OCI-LY7 (cell line): ENCODE measurements around the gene GUCY2F. TPM values are rescaled to one million over a fixed set of nuclear protein-coding genes. Genes with fewer than 3 reads are reported as not detected.

Experiments used
- BruUV-seq: library from RNA; stranded (reverse); fragments of 400-500 nt; replicated peaks from 2 replicates; lab custom pipeline; 2021; lab: Mats Ljungman, UMichigan
- CTCF ChIA-PET: fragments of 300-600 bp; sonication (Branson Sonifier 250); formaldehyde crosslinking; loops from one replicate; lab custom pipeline; 2022; ENCODE audit warnings: antibody characterized with exemption; ENCODE audit not compliant: unreplicated experiment; lab: Charles Lee
- POLR2A ChIA-PET: fragments of 300-600 bp; sonication (Branson Sonifier 250); formaldehyde crosslinking; loops from one replicate; lab custom pipeline; 2022; ENCODE audit warnings: antibody characterized with exemption; lab: Charles Lee
- DNase-seq: peaks from one replicate; pipeline ENCODE4 v3.0.0-alpha.2; 2015; ENCODE audit warnings: low spot score
- H2AFZ ChIP-seq: fragments of 200-600 bp; sonication (generic), shearing (Covaris generic); 2 replicates; pipeline ENCODE4 v1.6.1; 2014; ENCODE audit warnings: mild to moderate bottlenecking, antibody characterized with exemption, low read length, moderate library complexity
- H3K27ac ChIP-seq: fragments of 200-600 bp; sonication (generic); 2 replicates; pipeline ENCODE4 v1.5.1; 2014; ENCODE audit warnings: mixed run types, low read depth, mild to moderate bottlenecking, moderate library complexity, low read length, inconsistent platforms; ENCODE audit not compliant: poor library complexity, severe bottlenecking
- H3K36me3 ChIP-seq: fragments of 200-600 bp; sonication (generic); 2 replicates; pipeline ENCODE4 v1.6.1; 2014; ENCODE audit warnings: mild to moderate bottlenecking, antibody characterized with exemption, low read length, moderate library complexity, mixed read lengths; ENCODE audit not compliant: insufficient read depth
- H3K4me1 ChIP-seq: fragments of 200-600 bp; sonication (generic); 2 replicates; pipeline ENCODE4 v1.5.1; 2014; ENCODE audit warnings: mild to moderate bottlenecking, low read length; ENCODE audit not compliant: insufficient read depth, poor library complexity, severe bottlenecking
- H3K4me2 ChIP-seq: fragments of 200-600 bp; sonication (generic); 2 replicates; pipeline ENCODE4 v1.6.1; 2014; ENCODE audit warnings: mild to moderate bottlenecking, low read length
- H3K4me3 ChIP-seq: fragments of 200-600 bp; sonication (generic); 2 replicates; pipeline ENCODE4 v1.5.1; 2014; ENCODE audit warnings: mild to moderate bottlenecking, low read depth, low read length; ENCODE audit not compliant: poor library complexity, severe bottlenecking
- H3K79me2 ChIP-seq: fragments of 200-600 bp; sonication (generic); 2 replicates; pipeline ENCODE4 v1.6.1; 2016; ENCODE audit warnings: low read depth, mild to moderate bottlenecking, low read length, moderate library complexity, mixed read lengths; ENCODE audit not compliant: insufficient read depth
- H3K9me2 ChIP-seq: fragments of 200-600 bp; sonication (generic); 2 replicates; pipeline ENCODE4 v1.6.1; 2016; ENCODE audit warnings: mild to moderate bottlenecking, low read length, mixed read lengths; ENCODE audit not compliant: insufficient read depth
- H3K9me3 ChIP-seq: fragments of 200-600 bp; sonication (generic); 2 replicates; pipeline ENCODE4 v1.6.1; 2014; ENCODE audit warnings: mild to moderate bottlenecking, mixed run types, low read length, mixed read lengths
- H4K20me1 ChIP-seq: fragments of 200-600 bp; sonication (generic); 2 replicates; pipeline ENCODE4 v1.6.1; 2014; ENCODE audit warnings: mild to moderate bottlenecking, antibody characterized with exemption, low read length, moderate library complexity, mixed read lengths; ENCODE audit not compliant: insufficient read depth
- EZH2phosphoT487 ChIP-seq: fragments of 200-600 bp; sonication (generic); IDR thresholded peaks from 2 replicates; pipeline ENCODE4 v1.6.1; 2018; ENCODE audit warnings: low read depth, borderline replicate concordance, mild to moderate bottlenecking, mixed run types, antibody characterized with exemption, low read length, moderate library complexity, mixed read lengths
- intact Hi-C: fragments of 100-400 bp; cut with micrococcal nuclease; formaldehyde crosslinking; loops from one replicate; pipeline ENCODE4 v1.10.0; 2022; ENCODE audit not compliant: unreplicated experiment
- total RNA-seq, 2 experiments: library from RNA; depleted of rRNA in 1 of 2; stranded (reverse); fragments of >200 nt in 1 of 2; shearing (Covaris generic) in 1 of 2; gene quantifications; 2 replicates each; pipeline ENCODE4 v1.2.3, GENCODE V29; 2014 to 2022
- TF ChIP-seq, protein P1 (sequence below): fragments of 200-600 bp; sonication (generic); conservative IDR thresholded peaks from 2 replicates; pipeline ENCODE4 v1.5.1; 2014; ENCODE audit warnings: mild to moderate bottlenecking, antibody characterized with exemption, low read length, moderate library complexity, mixed read lengths

GUCY2F gene
- total RNA-seq, 2 experiments from 2014 or later = not detected

DNA sequence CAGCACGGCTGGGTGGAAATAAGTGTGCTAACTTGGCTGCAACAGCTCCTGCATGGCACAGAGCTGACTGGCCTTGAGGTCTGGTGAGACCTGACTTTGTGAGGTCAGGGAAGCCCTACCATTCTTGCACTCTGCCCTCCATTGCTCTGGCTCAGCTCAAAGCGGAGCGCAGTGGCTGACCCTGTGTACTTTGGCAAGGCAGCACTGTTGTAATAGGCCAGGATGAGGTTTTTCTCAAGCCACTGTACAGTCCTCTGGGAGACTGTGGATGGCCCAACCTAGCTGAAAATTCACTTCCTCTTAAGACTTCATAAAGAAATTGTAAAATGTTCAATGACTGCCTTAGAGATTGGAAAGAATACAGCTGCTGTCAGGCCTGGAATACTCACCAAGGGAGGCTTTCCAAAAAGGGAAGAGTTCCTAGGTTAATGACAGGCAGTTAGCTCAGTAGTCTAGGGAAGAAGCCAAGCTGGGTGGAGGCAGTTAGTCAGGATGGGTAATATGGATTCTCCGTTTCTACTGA, 129.8 kb downstream of the GUCY2F start:
- Histone ChIP-seq H3K9me3 (no peaks in the 10 kb centered on the region), H2AFZ (no peak overlapping the region), H3K79me2 (no peaks in the 10 kb centered on the region), H3K36me3 (no peaks in the 10 kb centered on the region), H4K20me1 (no peaks in the 10 kb centered on the region), H3K4me1 (no peaks in the 10 kb centered on the region), H3K4me3 (no peak overlapping the region), H3K9me2 (no peaks in the 10 kb centered on the region), H3K27ac (no peak overlapping the region), H3K4me2 (no peak overlapping the region)
- intact Hi-C loops = no loop called here
- POLR2A ChIA-PET = interaction anchor here (0.7 kb wide), 1 partner anchor 602 kb away, joined by 3 read pairs; no protein-coding TSS in a partner anchor
- DNase-seq = no peak
- no TSS peak for BruUV-seq
- CTCF ChIA-PET = no interaction called here
- TF ChIP-seq, protein P1, sequence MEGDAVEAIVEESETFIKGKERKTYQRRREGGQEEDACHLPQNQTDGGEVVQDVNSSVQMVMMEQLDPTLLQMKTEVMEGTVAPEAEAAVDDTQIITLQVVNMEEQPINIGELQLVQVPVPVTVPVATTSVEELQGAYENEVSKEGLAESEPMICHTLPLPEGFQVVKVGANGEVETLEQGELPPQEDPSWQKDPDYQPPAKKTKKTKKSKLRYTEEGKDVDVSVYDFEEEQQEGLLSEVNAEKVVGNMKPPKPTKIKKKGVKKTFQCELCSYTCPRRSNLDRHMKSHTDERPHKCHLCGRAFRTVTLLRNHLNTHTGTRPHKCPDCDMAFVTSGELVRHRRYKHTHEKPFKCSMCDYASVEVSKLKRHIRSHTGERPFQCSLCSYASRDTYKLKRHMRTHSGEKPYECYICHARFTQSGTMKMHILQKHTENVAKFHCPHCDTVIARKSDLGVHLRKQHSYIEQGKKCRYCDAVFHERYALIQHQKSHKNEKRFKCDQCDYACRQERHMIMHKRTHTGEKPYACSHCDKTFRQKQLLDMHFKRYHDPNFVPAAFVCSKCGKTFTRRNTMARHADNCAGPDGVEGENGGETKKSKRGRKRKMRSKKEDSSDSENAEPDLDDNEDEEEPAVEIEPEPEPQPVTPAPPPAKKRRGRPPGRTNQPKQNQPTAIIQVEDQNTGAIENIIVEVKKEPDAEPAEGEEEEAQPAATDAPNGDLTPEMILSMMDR = no peak
- TF ChIP-seq EZH2phosphoT487 = no peak

DNA sequence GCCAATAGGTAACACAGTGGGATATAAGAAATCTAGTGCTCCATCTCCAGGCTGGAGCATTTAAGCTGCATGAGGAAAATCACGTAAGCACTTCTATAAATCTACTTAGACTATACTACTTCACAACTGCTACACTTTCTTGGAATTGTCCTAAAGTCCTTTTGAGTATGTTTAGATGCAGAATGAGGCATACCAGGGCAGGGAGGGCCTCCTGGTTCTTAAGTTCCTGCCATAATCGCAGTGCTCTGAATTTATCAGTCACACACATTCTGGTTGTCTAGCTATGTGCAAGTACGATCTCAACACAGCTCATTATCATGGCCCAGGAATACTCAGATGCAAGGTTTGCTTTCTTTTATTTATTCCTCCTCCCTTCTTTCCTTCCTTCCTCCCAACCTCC, 130.3 kb downstream of the GUCY2F start:
- Histone ChIP-seq H3K9me3 (no peaks in the 10 kb centered on the region), H3K27ac (no peak overlapping the region), H3K9me2 (no peaks in the 10 kb centered on the region), H2AFZ (no peak overlapping the region), H3K4me1 (no peaks in the 10 kb centered on the region), H3K4me2 (no peak overlapping the region), H3K36me3 (no peaks in the 10 kb centered on the region), H4K20me1 (no peaks in the 10 kb centered on the region), H3K4me3 (no peak overlapping the region), H3K79me2 (no peaks in the 10 kb centered on the region)
- intact Hi-C loops = no loop called here
- ChIA-PET POLR2A (interaction anchor here (0.6 to 0.7 kb wide), 2 partner anchors 118 to 603 kb away, joined by 3 read pairs; no protein-coding TSS in a partner anchor), CTCF (no interaction called here)
- TF ChIP-seq, protein P1 = no peak
- TF ChIP-seq EZH2phosphoT487 = no peak
- DNase-seq = no peak
- BruUV-seq = no TSS peak

DNA sequence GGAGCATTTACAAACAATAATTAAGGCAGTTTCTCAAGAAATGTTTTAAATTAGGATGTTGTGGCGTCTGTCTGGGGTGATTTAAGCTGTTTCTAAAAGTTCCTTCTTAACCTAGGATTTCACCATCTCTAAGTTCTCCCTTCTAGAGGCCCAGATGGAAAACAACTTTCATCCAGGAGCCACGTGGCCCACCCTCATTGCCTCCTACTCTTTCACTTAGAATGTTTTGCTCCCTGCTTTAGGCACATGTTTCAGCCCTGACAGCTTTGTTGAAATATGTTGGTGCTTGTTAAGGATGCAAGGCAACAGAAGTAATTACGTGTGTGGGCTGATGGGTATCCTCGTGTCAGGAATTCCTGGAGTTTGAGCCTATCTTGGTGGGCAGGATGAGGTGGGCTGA, 131.3 kb downstream of the GUCY2F start:
- CTCF ChIA-PET = no interaction called here
- no TSS peak for BruUV-seq

More for the DNA sequence above, 131.3 kb downstream of the GUCY2F start:
- Histone ChIP-seq H3K4me3 (no peak overlapping the region), H3K4me2 (no peak overlapping the region), H4K20me1 (no peaks in the 10 kb centered on the region), H2AFZ (no peak overlapping the region), H3K27ac (no peak overlapping the region), H3K9me2 (no peaks in the 10 kb centered on the region), H3K79me2 (no peaks in the 10 kb centered on the region), H3K4me1 (no peaks in the 10 kb centered on the region), H3K9me3 (no peaks in the 10 kb centered on the region), H3K36me3 (no peaks in the 10 kb centered on the region)
- POLR2A ChIA-PET = no interaction called here
- DNase-seq = no peak
- no peak for TF ChIP-seq EZH2phosphoT487
- TF ChIP-seq, protein P1 = no peak
- intact Hi-C loops = no loop called here
